Measurements from ENCODE around the gene BSN. TPM values are rescaled to one million over a fixed set of nuclear protein-coding genes. Genes with fewer than 3 reads are reported as not detected.

BSN gene
- total and polyA plus RNA-seq, 2 donors (not counting 1 experiment from before 2014, with no cell fraction given) = under 0.01 to 0.01 TPM

- Histone ChIP-seq H4K20me1 (ENCODE audit: control insufficient read depth, extremely low read depth, insufficient read depth, low read length) (peaks cover 2% of the 10 kb centered on the region), H3K9me3 (ENCODE audit: control insufficient read depth, insufficient read depth, low read depth, low read length) (no peaks in the 10 kb centered on the region), H2AFZ (ENCODE audit: low read length) (no peak overlapping the region)
Measured at GRCh38 chr3:49704629-49705028, 150.4 kb downstream of the BSN start.

DNA sequence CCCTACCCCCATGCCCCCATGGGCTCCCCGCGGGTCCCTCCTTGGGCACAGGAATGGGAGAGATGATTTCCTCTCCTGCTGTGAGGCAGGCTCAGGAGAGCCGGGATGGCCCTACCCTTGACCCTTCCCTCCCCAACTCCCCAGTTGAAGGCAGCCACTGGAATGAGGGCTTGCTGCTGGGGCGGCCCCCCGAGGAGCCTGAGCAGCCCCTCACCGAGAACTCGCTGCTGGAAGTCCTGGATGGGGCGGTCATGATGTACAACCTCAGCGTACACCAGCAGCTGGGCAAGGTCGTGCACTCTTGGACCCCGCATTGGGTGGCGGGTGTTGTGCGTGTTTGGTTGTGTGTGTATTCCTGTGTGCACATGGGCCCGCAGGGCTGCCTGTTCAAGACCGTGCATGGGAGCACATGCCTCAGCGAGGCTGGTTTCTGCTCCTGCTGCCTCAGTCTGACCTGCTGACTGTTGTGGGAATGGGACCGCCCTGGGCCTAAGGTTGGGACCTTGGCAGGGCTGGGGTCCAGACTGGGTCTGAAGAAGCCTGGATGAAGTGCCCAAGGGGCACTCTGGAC is 151.2 kb downstream of the BSN start:
- H3K9ac ChIP-seq (ENCODE audit: insufficient read depth, low read length) = no peak overlapping the region
- TF ChIP-seq EZH2 (IDR thresholded peaks at IDR 0.05; ENCODE audit: low read length, missing control alignments) = no peak
- TF ChIP-seq CTCF (conservative IDR thresholded peaks at IDR 0.05 in 1 of 2, IDR thresholded peaks at IDR 0.05 in 1 of 2; ENCODE audit: low read depth in 1 of 2, low read length in 2 of 2) = no peak
- H4K20me1 ChIP-seq (ENCODE audit: control insufficient read depth, extremely low read depth, insufficient read depth, low read length) = peaks cover 2% of the 10 kb centered on the region
- H3K4me1 ChIP-seq (ENCODE audit: control insufficient read depth, extremely low read depth, insufficient read depth, low read length) = no peaks in the 10 kb centered on the region
- no peak overlapping the region for H3K27ac ChIP-seq (ENCODE audit: insufficient read depth, low read length)
- H3K79me2 ChIP-seq (ENCODE audit: control insufficient read depth, insufficient read depth, low read length) = no peaks in the 10 kb centered on the region
- H3K4me2 ChIP-seq (ENCODE audit: extremely low read depth, insufficient read depth, low read length) = no peak overlapping the region
- DNase-seq (ENCODE audit: low read depth in 2 of 2) = no peak
- H3K36me3 ChIP-seq (ENCODE audit: control insufficient read depth, insufficient read depth, low read length) = peaks cover 7% of the 10 kb centered on the region
- H3K4me3 ChIP-seq (replicated peaks in 1 of 4; ENCODE audit: control extremely low read depth in 1 of 4, insufficient read depth in 1 of 4, low read depth in 3 of 4, low read length in 4 of 4) = no peak overlapping the region
- H3K27me3 ChIP-seq (ENCODE audit: control insufficient read depth, insufficient read depth, low read length) = no peaks in the 10 kb centered on the region
- no peaks in the 10 kb centered on the region for H3K9me3 ChIP-seq (ENCODE audit: control insufficient read depth, insufficient read depth, low read depth, low read length)
- H2AFZ ChIP-seq (ENCODE audit: low read length) = no peak overlapping the region

More at GRCh38 chr3:49704629-49705028, 150.4 kb downstream of the BSN start:
- no peaks in the 10 kb centered on the region for H3K27me3 ChIP-seq (ENCODE audit: control insufficient read depth, insufficient read depth, low read length)
- no peak overlapping the region for H3K27ac ChIP-seq (ENCODE audit: insufficient read depth, low read length)
- no peak overlapping the region for H3K4me3 ChIP-seq (replicated peaks in 1 of 4; ENCODE audit: control extremely low read depth in 1 of 4, insufficient read depth in 1 of 4, low read depth in 3 of 4, low read length in 4 of 4)
- no peaks in the 10 kb centered on the region for H3K4me1 ChIP-seq (ENCODE audit: control insufficient read depth, extremely low read depth, insufficient read depth, low read length)
- DNase-seq (ENCODE audit: low read depth in 2 of 2) = no peak
- peaks cover 7% of the 10 kb centered on the region for H3K36me3 ChIP-seq (ENCODE audit: control insufficient read depth, insufficient read depth, low read length)
- H3K9ac ChIP-seq (ENCODE audit: insufficient read depth, low read length) = no peak overlapping the region
- TF ChIP-seq EZH2 (IDR thresholded peaks at IDR 0.05; ENCODE audit: low read length, missing control alignments) = no peak
- TF ChIP-seq CTCF (conservative IDR thresholded peaks at IDR 0.05 in 1 of 2, IDR thresholded peaks at IDR 0.05 in 1 of 2; ENCODE audit: low read depth in 1 of 2, low read length in 2 of 2) = no peak
- no peak overlapping the region for H3K4me2 ChIP-seq (ENCODE audit: extremely low read depth, insufficient read depth, low read length)
- H3K79me2 ChIP-seq (ENCODE audit: control insufficient read depth, insufficient read depth, low read length) = no peaks in the 10 kb centered on the region

GRCh38 chr3:49706456-49707112 is 152.3 kb downstream of the BSN start:
- H3K4me1 ChIP-seq (ENCODE audit: control insufficient read depth, extremely low read depth, insufficient read depth, low read length) = no peaks in the 10 kb centered on the region
- H3K36me3 ChIP-seq (ENCODE audit: control insufficient read depth, insufficient read depth, low read length) = peaks cover 7% of the 10 kb centered on the region
- no peaks in the 10 kb centered on the region for H3K79me2 ChIP-seq (ENCODE audit: control insufficient read depth, insufficient read depth, low read length)
- no peaks in the 10 kb centered on the region for H3K27me3 ChIP-seq (ENCODE audit: control insufficient read depth, insufficient read depth, low read length)
- H4K20me1 ChIP-seq (ENCODE audit: control insufficient read depth, extremely low read depth, insufficient read depth, low read length) = peaks cover 2% of the 10 kb centered on the region
- H3K9ac ChIP-seq (ENCODE audit: insufficient read depth, low read length) = no peak overlapping the region
- H3K4me3 ChIP-seq (replicated peaks in 1 of 4; ENCODE audit: control extremely low read depth in 1 of 4, insufficient read depth in 1 of 4, low read depth in 3 of 4, low read length in 4 of 4) = no peak overlapping the region
- H2AFZ ChIP-seq (ENCODE audit: low read length) = no peak overlapping the region
- H3K9me3 ChIP-seq (ENCODE audit: control insufficient read depth, insufficient read depth, low read depth, low read length) = no peaks in the 10 kb centered on the region
- no peak for TF ChIP-seq CTCF (conservative IDR thresholded peaks at IDR 0.05 in 1 of 2, IDR thresholded peaks at IDR 0.05 in 1 of 2; ENCODE audit: low read depth in 1 of 2, low read length in 2 of 2)
- no peak for TF ChIP-seq EZH2 (IDR thresholded peaks at IDR 0.05; ENCODE audit: low read length, missing control alignments)
- H3K4me2 ChIP-seq (ENCODE audit: extremely low read depth, insufficient read depth, low read length) = no peak overlapping the region
- DNase-seq (ENCODE audit: low read depth in 2 of 2) = no peak
- no peak overlapping the region for H3K27ac ChIP-seq (ENCODE audit: insufficient read depth, low read length)

Measured in fibroblast of lung (primary cell).